CD8-positive, alpha-beta memory T cell (primary cell): Measurements from ENCODE around the gene TNS1. TPM values are rescaled to one million over a fixed set of nuclear protein-coding genes. Genes with fewer than 3 reads are reported as not detected.

Experiments used
- CTCF ChIA-PET: fragments of 350-600 bp; sonication (Branson Sonifier 250); formaldehyde crosslinking; loops from one replicate; lab custom pipeline; 2021; ENCODE audit warnings: antibody characterized with exemption; lab: Charles Lee
- POLR2A ChIA-PET: fragments of 350-600 bp; sonication (Branson Sonifier 250); formaldehyde crosslinking; loops from one replicate; lab custom pipeline; 2021; ENCODE audit warnings: antibody characterized with exemption; lab: Charles Lee
- DNase-seq, 5 donors: peaks; one replicate each; pipeline versions ENCODE4 v3.0.0 to v3.0.0-alpha.2; 2020 to 2022; ENCODE audit warnings: mixed read lengths in 1 of 5
- H3K27ac ChIP-seq: one replicate; pipeline ENCODE4 v1.7.0; 2013; ENCODE audit warnings: low read depth, mild to moderate bottlenecking, low read length, moderate library complexity
- H3K27me3 ChIP-seq: 2 replicates; pipeline ENCODE4 v1.7.0; 2013; ENCODE audit warnings: low read length, mild to moderate bottlenecking; ENCODE audit not compliant: insufficient read depth, poor library complexity, severe bottlenecking
- H3K36me3 ChIP-seq: 2 replicates; pipeline ENCODE4 v1.7.0; 2013; ENCODE audit warnings: mild to moderate bottlenecking, low read length, moderate library complexity; ENCODE audit not compliant: insufficient read depth
- H3K4me1 ChIP-seq: 2 replicates; pipeline ENCODE4 v1.7.0; 2013; ENCODE audit warnings: mild to moderate bottlenecking, low read length, moderate library complexity; ENCODE audit not compliant: insufficient read depth
- H3K4me3 ChIP-seq: 2 replicates; pipeline ENCODE4 v1.7.0; 2013; ENCODE audit warnings: mild to moderate bottlenecking, low read length
- H3K9me3 ChIP-seq: 2 replicates; pipeline ENCODE4 v1.7.0; 2013; ENCODE audit warnings: mild to moderate bottlenecking, low read length
- H3K27ac Mint-ChIP-seq, 8 donors: one replicate each; pipeline ENCODE4 v1.8.0; 2020 to 2021; ENCODE audit warnings: mixed read lengths in 8 of 8, mild to moderate bottlenecking in 6 of 8, inconsistent platforms in 3 of 8, moderate library complexity in 3 of 8
- H3K27me3 Mint-ChIP-seq, 2 donors: one replicate each; pipeline ENCODE4 v1.8.0; 2020 to 2021; ENCODE audit warnings: mixed read lengths in 2 of 2, mild to moderate bottlenecking in 1 of 2, moderate library complexity in 1 of 2
- H3K36me3 Mint-ChIP-seq, 3 donors: one replicate each; pipeline ENCODE4 v1.8.0; 2020 to 2021; ENCODE audit warnings: mixed read lengths in 3 of 3, inconsistent platforms in 1 of 3, mild to moderate bottlenecking in 1 of 3
- H3K4me1 Mint-ChIP-seq, 3 donors: one replicate each; pipeline ENCODE4 v1.8.0; 2020 to 2021; ENCODE audit warnings: mixed read lengths in 3 of 3, inconsistent platforms in 1 of 3, mild to moderate bottlenecking in 1 of 3
- H3K4me3 Mint-ChIP-seq, 7 donors: one replicate each; pipeline ENCODE4 v1.8.0; 2020 to 2021; ENCODE audit warnings: mixed read lengths in 7 of 7, mild to moderate bottlenecking in 6 of 7, moderate library complexity in 4 of 7, inconsistent platforms in 2 of 7
- H3K9me3 Mint-ChIP-seq, 5 donors: one replicate each; pipeline ENCODE4 v1.8.0; 2020 to 2022; ENCODE audit warnings: mixed read lengths in 5 of 5, mild to moderate bottlenecking in 3 of 5, moderate library complexity in 2 of 5, inconsistent platforms in 1 of 5
- polyA plus RNA-seq: library from polyadenylated mRNA; unstranded; fragments of 300-500 nt; fragmentation: Illumina TruSeq; gene quantifications from one replicate; pipeline ENCODE4 v1.2.3, GENCODE V29; 2021
- total RNA-seq, 2 experiments: library from RNA; stranded (reverse); gene quantifications; one replicate each; pipeline ENCODE4 v1.2.3, GENCODE V29; 2021

The TNS1 gene
- total and polyA plus RNA-seq, 3 experiments from 2014 or later: 1.1 to 1.8 TPM; not detected in 1

DNA sequence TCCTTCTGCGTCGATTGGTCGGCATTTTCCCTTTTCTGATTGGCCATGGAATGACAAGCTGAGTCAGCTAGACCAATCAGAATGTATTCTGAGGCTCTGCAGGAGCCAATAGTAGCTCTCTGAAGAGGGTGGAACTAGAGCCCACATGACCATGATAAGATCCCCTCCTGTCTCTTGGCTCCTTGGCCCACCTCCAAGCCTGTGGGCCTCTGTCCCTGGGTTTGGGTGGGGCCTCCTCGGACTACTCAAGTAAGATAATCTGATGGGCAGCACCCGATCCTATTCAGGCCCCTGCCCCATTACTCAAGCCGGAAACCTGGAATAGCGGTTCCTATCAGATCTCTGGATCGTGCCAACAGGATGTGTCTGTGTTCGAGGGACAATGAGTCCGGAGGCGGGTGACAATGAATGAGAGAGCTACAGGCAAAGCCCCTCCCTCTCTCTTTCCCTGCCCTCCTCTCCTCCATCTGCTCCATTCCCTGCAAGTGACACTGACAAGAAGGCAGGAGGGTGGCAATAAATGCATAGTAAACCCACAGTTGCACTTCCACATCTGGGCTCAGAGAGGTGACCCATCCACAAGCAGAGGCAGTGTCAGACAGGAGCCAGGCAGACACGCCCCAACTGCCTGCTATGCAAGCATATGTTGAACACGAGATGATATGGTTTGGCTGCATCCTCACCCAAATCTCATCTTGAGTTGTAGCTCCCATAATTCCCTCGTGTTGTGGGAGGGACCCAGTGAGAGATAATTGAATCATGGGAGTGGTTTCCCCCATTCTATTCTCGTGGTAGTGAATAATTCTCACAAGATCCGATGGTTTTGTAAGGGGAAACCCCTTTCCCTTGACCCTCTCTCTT is 114.7 kb downstream of the TNS1 start:
- H3K36me3 Mint-ChIP-seq: no peaks in the 10 kb centered on the region
- no peaks in the 10 kb centered on the region for H3K9me3 ChIP-seq
- H3K27me3 ChIP-seq: no peaks in the 10 kb centered on the region
- CTCF ChIA-PET: interaction anchor here (1.3 to 4.1 kb wide), 4 partner anchors 12 to 109 kb away, joined by 3 to 34 read pairs (median 14); no protein-coding TSS in a partner anchor
- no peak overlapping the region for H3K27ac ChIP-seq
- peak overlapping the region in 1 of 7 donors; percentile 46 for H3K4me3 Mint-ChIP-seq
- H3K4me1 ChIP-seq: no peaks in the 10 kb centered on the region
- peaks cover 6 to 10% of the 10 kb centered on the region in 2 donors for H3K27me3 Mint-ChIP-seq
- peaks cover 0 to 2% (median 0%) of the 10 kb centered on the region in 5 donors for H3K9me3 Mint-ChIP-seq
- no peak overlapping the region for H3K27ac Mint-ChIP-seq
- no peaks in the 10 kb centered on the region for H3K36me3 ChIP-seq
- H3K4me1 Mint-ChIP-seq: peaks cover 3 to 4% (median 3%) of the 10 kb centered on the region in 3 donors
- POLR2A ChIA-PET: no interaction called here
- no peak for DNase-seq
- H3K4me3 ChIP-seq: no peak overlapping the region

- Histone ChIP-seq H3K36me3 (no peaks in the 10 kb centered on the region), H3K27me3 (no peaks in the 10 kb centered on the region), H3K27ac (no peak overlapping the region), H3K4me1 (no peaks in the 10 kb centered on the region), H3K4me3 (no peak overlapping the region), H3K9me3 (no peaks in the 10 kb centered on the region)
- ChIA-PET POLR2A (no interaction called here), CTCF (interaction anchor here (0.8 to 4.1 kb wide), 12 partner anchors 9 to 108 kb away, joined by 3 to 34 read pairs (median 4); no protein-coding TSS in a partner anchor)
- Mint-ChIP-seq H3K4me1 (peaks cover 3 to 4% (median 3%) of the 10 kb centered on the region in 3 donors), H3K36me3 (no peaks in the 10 kb centered on the region), H3K27me3 (peaks cover 6 to 10% of the 10 kb centered on the region in 2 donors), H3K27ac (no peak overlapping the region), H3K4me3 (no peak overlapping the region), H3K9me3 (peaks cover 0 to 2% (median 0%) of the 10 kb centered on the region in 5 donors)
- peak; percentile 24 to 68 (median 32) for DNase-seq
Observed at GRCh38 chr2:217886720-217887309, 116.0 kb downstream of the TNS1 start.

GRCh38 chr2:217886091-217886490 is 116.7 kb downstream of the TNS1 start:
- DNase-seq: no peak
- Mint-ChIP-seq H3K4me1 (peaks cover 3 to 4% (median 3%) of the 10 kb centered on the region in 3 donors), H3K4me3 (no peak overlapping the region), H3K27ac (no peak overlapping the region), H3K9me3 (peaks cover 0 to 2% (median 0%) of the 10 kb centered on the region in 5 donors), H3K36me3 (no peaks in the 10 kb centered on the region), H3K27me3 (peaks cover 6 to 7% of the 10 kb centered on the region in 2 donors)
- H3K4me3 ChIP-seq: no peak overlapping the region
- H3K27me3 ChIP-seq: no peaks in the 10 kb centered on the region
- H3K27ac ChIP-seq: no peak overlapping the region
- CTCF ChIA-PET: interaction anchor here (1.1 to 4.1 kb wide), 8 partner anchors 9 to 100 kb away, joined by 3 to 34 read pairs (median 4); no protein-coding TSS in a partner anchor
- no peaks in the 10 kb centered on the region for H3K9me3 ChIP-seq
- H3K36me3 ChIP-seq: no peaks in the 10 kb centered on the region
- POLR2A ChIA-PET: no interaction called here
- no peaks in the 10 kb centered on the region for H3K4me1 ChIP-seq

DNA sequence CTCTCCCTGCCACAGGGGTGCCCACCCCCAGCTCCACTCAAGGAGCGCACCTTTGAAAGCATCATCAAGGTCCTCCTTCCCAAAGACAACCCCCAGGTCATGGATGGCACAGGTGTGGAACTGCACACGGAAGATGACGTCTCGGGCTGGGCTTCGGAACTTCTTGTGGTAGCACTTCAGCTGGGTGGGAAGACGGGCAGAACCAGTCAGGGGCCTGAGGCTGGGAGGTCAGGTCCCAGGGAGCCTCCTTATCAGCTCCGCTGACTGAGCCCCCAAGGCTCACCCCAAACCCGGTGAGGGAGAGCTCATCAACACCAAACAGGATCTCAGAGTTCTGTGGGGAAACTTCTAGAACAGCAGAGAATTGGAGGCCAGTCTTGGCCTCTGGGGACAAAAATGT is 117.8 kb downstream of the TNS1 start:
- no peak overlapping the region for H3K4me3 ChIP-seq
- DNase-seq: no peak
- no peaks in the 10 kb centered on the region for H3K9me3 ChIP-seq
- Mint-ChIP-seq H3K27me3 (peaks cover 4 to 7% of the 10 kb centered on the region in 2 donors), H3K4me1 (peaks cover 3 to 4% (median 3%) of the 10 kb centered on the region in 3 donors), H3K27ac (no peak overlapping the region), H3K9me3 (peaks cover 0 to 2% (median 0%) of the 10 kb centered on the region in 5 donors), H3K4me3 (no peak overlapping the region), H3K36me3 (no peaks in the 10 kb centered on the region)
- H3K36me3 ChIP-seq: no peaks in the 10 kb centered on the region
- H3K4me1 ChIP-seq: no peaks in the 10 kb centered on the region
- POLR2A ChIA-PET: no interaction called here
- CTCF ChIA-PET: interaction anchor here (1.3 to 4.1 kb wide), 2 partner anchors 94 to 99 kb away, joined by 6 to 34 read pairs; no protein-coding TSS in a partner anchor
- H3K27ac ChIP-seq: no peak overlapping the region
- no peaks in the 10 kb centered on the region for H3K27me3 ChIP-seq

DNA sequence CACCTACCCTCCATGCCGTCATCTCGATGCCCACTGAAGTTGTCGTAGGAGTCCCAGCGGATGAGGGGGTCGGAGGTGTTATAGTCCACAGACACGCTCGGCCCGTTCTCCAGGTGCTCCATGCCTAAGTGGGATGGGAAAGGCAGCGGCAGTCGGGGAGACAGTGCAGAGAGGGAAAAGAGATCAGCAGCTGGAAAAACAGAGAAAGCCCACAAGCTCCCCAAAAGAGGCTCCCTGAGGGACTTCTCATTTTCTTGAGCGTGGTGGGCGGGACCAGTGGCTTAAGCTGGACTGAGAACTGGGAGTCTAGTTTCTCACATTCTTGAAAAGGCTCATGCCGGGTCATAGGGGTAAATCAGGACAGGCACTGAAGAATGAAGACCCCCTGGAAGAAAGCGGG is 121.9 kb downstream of the TNS1 start:
- no peak overlapping the region for H3K4me3 ChIP-seq
- H3K27ac ChIP-seq: no peak overlapping the region
- POLR2A ChIA-PET: no interaction called here
- H3K4me1 Mint-ChIP-seq: no peaks in the 10 kb centered on the region
- no peaks in the 10 kb centered on the region for H3K27me3 ChIP-seq
- no peak overlapping the region for H3K27ac Mint-ChIP-seq
- no peaks in the 10 kb centered on the region for H3K36me3 ChIP-seq
- H3K9me3 ChIP-seq: no peaks in the 10 kb centered on the region
- CTCF ChIA-PET: interaction anchor here (1.4 kb wide), 1 partner anchor 96 kb away, joined by 4 read pairs; no protein-coding TSS in a partner anchor
- no peaks in the 10 kb centered on the region for H3K36me3 Mint-ChIP-seq
- no peaks in the 10 kb centered on the region for H3K9me3 Mint-ChIP-seq
- H3K4me3 Mint-ChIP-seq: no peak overlapping the region
- peaks cover 3 to 5% of the 10 kb centered on the region in 2 donors for H3K27me3 Mint-ChIP-seq
- no peak for DNase-seq
- no peaks in the 10 kb centered on the region for H3K4me1 ChIP-seq

GRCh38 chr2:217880287-217880889 is 122.4 kb downstream of the TNS1 start:
- ChIA-PET CTCF (interaction anchor here (1.2 to 1.4 kb wide), 3 partner anchors 10 to 95 kb away, joined by 3 to 4 read pairs (median 4); no protein-coding TSS in a partner anchor), POLR2A (no interaction called here)
- H3K36me3 ChIP-seq: no peaks in the 10 kb centered on the region
- no peaks in the 10 kb centered on the region for H3K9me3 ChIP-seq
- no peaks in the 10 kb centered on the region for H3K4me1 ChIP-seq
- no peak overlapping the region for H3K27ac Mint-ChIP-seq
- peaks cover 3 to 5% of the 10 kb centered on the region in 2 donors for H3K27me3 Mint-ChIP-seq
- H3K4me1 Mint-ChIP-seq: no peaks in the 10 kb centered on the region
- no peaks in the 10 kb centered on the region for H3K27me3 ChIP-seq
- H3K36me3 Mint-ChIP-seq: no peaks in the 10 kb centered on the region
- no peak overlapping the region for H3K4me3 Mint-ChIP-seq
- H3K9me3 Mint-ChIP-seq: no peaks in the 10 kb centered on the region
- no peak overlapping the region for H3K27ac ChIP-seq
- H3K4me3 ChIP-seq: no peak overlapping the region
- DNase-seq: no peak

- ChIA-PET CTCF (interaction anchor here (1.2 kb wide), 1 partner anchor 89 kb away, joined by 4 read pairs; no protein-coding TSS in a partner anchor), POLR2A (no interaction called here)
- H3K4me1 Mint-ChIP-seq: no peaks in the 10 kb centered on the region
- H3K9me3 Mint-ChIP-seq: no peaks in the 10 kb centered on the region
- DNase-seq: no peak
- peaks cover 3% of the 10 kb centered on the region in 2 donors for H3K27me3 Mint-ChIP-seq
- Histone ChIP-seq H3K36me3 (no peaks in the 10 kb centered on the region), H3K27me3 (no peaks in the 10 kb centered on the region), H3K4me3 (no peak overlapping the region), H3K9me3 (no peaks in the 10 kb centered on the region), H3K4me1 (no peaks in the 10 kb centered on the region), H3K27ac (no peak overlapping the region)
- no peak overlapping the region for H3K27ac Mint-ChIP-seq
- H3K36me3 Mint-ChIP-seq: no peaks in the 10 kb centered on the region
- H3K4me3 Mint-ChIP-seq: no peak overlapping the region
Observed at GRCh38 chr2:217878915-217879590, 123.7 kb downstream of the TNS1 start.
